SK-N-MC (cell line): ENCODE measurements around the gene ERBIN.

Experiments
- DNase-seq: peaks from one replicate; pipeline ENCODE4 v3.0.0-alpha.2; 2011; ENCODE audit warnings: low read depth, low spot score
- H3K27ac ChIP-seq: fragments of 200-600 bp; sonication (generic); 2 replicates; pipeline ENCODE4 v1.5.1; 2016; ENCODE audit warnings: mixed run types
- H3K36me3 ChIP-seq: fragments of 200-600 bp; sonication (generic); 2 replicates; pipeline ENCODE4 v1.6.1; 2017; ENCODE audit warnings: antibody characterized with exemption, low read length, mixed read lengths; ENCODE audit not compliant: insufficient read depth
- H3K4me3 ChIP-seq: fragments of 200-600 bp; sonication (generic); 2 replicates; pipeline ENCODE4 v1.5.1; 2016
- H3K9ac ChIP-seq: fragments of 200-600 bp; sonication (generic); 2 replicates; pipeline ENCODE4 v1.8.0; 2017; ENCODE audit warnings: mixed run types, mixed read lengths; ENCODE audit not compliant: insufficient read length
- H3K9me3 ChIP-seq: fragments of 200-600 bp; sonication (generic); 2 replicates; pipeline ENCODE4 v1.6.1; 2017; ENCODE audit warnings: low read depth, mild to moderate bottlenecking, antibody characterized with exemption, low read length, moderate library complexity, mixed read lengths
- EZH2 ChIP-seq: fragments of 200-600 bp; sonication (generic); IDR thresholded peaks from one replicate; pipeline ENCODE4 v1.6.1; 2017; ENCODE audit warnings: antibody characterized with exemption
- FOXP2 ChIP-seq: optimal IDR thresholded peaks from 2 replicates; pipeline ENCODE3; 2011; ENCODE audit warnings: mild to moderate bottlenecking, moderate library complexity; ENCODE audit not compliant: insufficient read depth; ENCODE audit errors: extremely low read length, control extremely low read depth
- POLR2AphosphoS5 ChIP-seq: IDR thresholded peaks from 2 replicates; pipeline ENCODE4 v1.6.1; 2012; ENCODE audit warnings: mild to moderate bottlenecking, low read depth, low read length, borderline replicate concordance

Gene ERBIN

GRCh38 chr5:65981969-65982619, 55.7 kb downstream of the ERBIN start:
- Histone ChIP-seq H3K9ac (no peak overlapping the region), H3K36me3 (no peaks in the 10 kb centered on the region), H3K9me3 (no peaks in the 10 kb centered on the region), H3K27ac (peak overlapping the region; percentile 55; the same call in 1 of the 2 replicates), H3K4me3 (no peak overlapping the region)
- DNase-seq, result no peak
- TF ChIP-seq EZH2, result no peak
- no peak for TF ChIP-seq POLR2AphosphoS5
- no peak for TF ChIP-seq FOXP2

GRCh38 chr5:65982635-65983034, 56.3 kb downstream of the ERBIN start:
- TF ChIP-seq EZH2 (no peak), FOXP2 (no peak), POLR2AphosphoS5 (no peak)
- no peak for DNase-seq
- H3K36me3 ChIP-seq, result no peaks in the 10 kb centered on the region
- no peak overlapping the region for H3K9ac ChIP-seq
- no peak overlapping the region; the same call in 1 of the 2 replicates for H3K27ac ChIP-seq
- H3K4me3 ChIP-seq, result no peak overlapping the region
- no peaks in the 10 kb centered on the region for H3K9me3 ChIP-seq

- Histone ChIP-seq H3K9ac (no peak overlapping the region), H3K27ac (no peak overlapping the region), H3K4me3 (no peak overlapping the region), H3K9me3 (no peaks in the 10 kb centered on the region), H3K36me3 (no peaks in the 10 kb centered on the region)
- DNase-seq, result no peak
- TF ChIP-seq EZH2, result no peak
- no peak for TF ChIP-seq POLR2AphosphoS5
- no peak for TF ChIP-seq FOXP2
Observed at GRCh38 chr5:65984098-65984885, 57.9 kb downstream of the ERBIN start.

GRCh38 chr5:65986050-65986451, 59.7 kb downstream of the ERBIN start:
- no peak overlapping the region; the same call in 1 of the 2 replicates for H3K27ac ChIP-seq
- TF ChIP-seq EZH2, result no peak
- no peak for TF ChIP-seq POLR2AphosphoS5
- TF ChIP-seq FOXP2, result no peak

GRCh38 chr5:65986796-65987195, 60.4 kb downstream of the ERBIN start:
- Histone ChIP-seq H3K4me3 (no peak overlapping the region), H3K9ac (no peak overlapping the region), H3K27ac (no peak overlapping the region), H3K9me3 (no peaks in the 10 kb centered on the region), H3K36me3 (no peaks in the 10 kb centered on the region)
- TF ChIP-seq FOXP2 (no peak), EZH2 (no peak), POLR2AphosphoS5 (no peak)
- no peak for DNase-seq

More at GRCh38 chr5:65986050-65986451, 59.7 kb downstream of the ERBIN start:
- no peak for DNase-seq
- Histone ChIP-seq H3K9ac (no peak overlapping the region), H3K4me3 (no peak overlapping the region), H3K9me3 (no peaks in the 10 kb centered on the region), H3K36me3 (no peaks in the 10 kb centered on the region)

- H3K36me3 ChIP-seq, result peaks cover 3% of the 10 kb centered on the region; the same call in 1 of the 2 replicates
- TF ChIP-seq FOXP2 (no peak), EZH2 (no peak), POLR2AphosphoS5 (no peak)
- no peak for DNase-seq
- no peaks in the 10 kb centered on the region for H3K9me3 ChIP-seq
- no peak overlapping the region for H3K4me3 ChIP-seq
- H3K9ac ChIP-seq, result no peak overlapping the region
- no peak overlapping the region for H3K27ac ChIP-seq
Observed at GRCh38 chr5:65987982-65988381, 61.6 kb downstream of the ERBIN start.

GRCh38 chr5:65989158-65989557, 62.8 kb downstream of the ERBIN start:
- no peaks in the 10 kb centered on the region for H3K9me3 ChIP-seq
- no peak overlapping the region for H3K9ac ChIP-seq
- no peak for DNase-seq
- no peak overlapping the region for H3K4me3 ChIP-seq
- no peak for TF ChIP-seq EZH2
- no peak for TF ChIP-seq FOXP2
- TF ChIP-seq POLR2AphosphoS5, result no peak
- H3K36me3 ChIP-seq, result peaks cover 3% of the 10 kb centered on the region; the same call in 1 of the 2 replicates
- peak overlapping the region; percentile 63 for H3K27ac ChIP-seq

GRCh38 chr5:65992630-65993029, 66.3 kb downstream of the ERBIN start:
- no peak for TF ChIP-seq EZH2
- H3K27ac ChIP-seq, result no peak overlapping the region
- H3K4me3 ChIP-seq, result no peak overlapping the region
- peaks cover 14% of the 10 kb centered on the region for H3K36me3 ChIP-seq
- DNase-seq, result no peak
- H3K9ac ChIP-seq, result no peak overlapping the region
- no peaks in the 10 kb centered on the region for H3K9me3 ChIP-seq

- Histone ChIP-seq H3K9me3 (no peaks in the 10 kb centered on the region), H3K9ac (no peak overlapping the region), H3K36me3 (peaks cover 14% of the 10 kb centered on the region), H3K27ac (no peak overlapping the region), H3K4me3 (no peak overlapping the region)
- DNase-seq, result no peak
- TF ChIP-seq EZH2 (no peak), FOXP2 (no peak), POLR2AphosphoS5 (no peak)
Observed at GRCh38 chr5:65994117-65994786, 67.9 kb downstream of the ERBIN start.
